ENCODE data around the gene TAF1D. TPM values are rescaled to one million over a fixed set of nuclear protein-coding genes. Genes with fewer than 3 reads are reported as not detected.

The TAF1D gene
- total RNA-seq, 2 experiments from 2014 or later, result 161 to 173 TPM

GRCh38 chr11:93743291-93743690, 2.0 kb upstream of the TAF1D start:
- Histone ChIP-seq H3K27ac (ENCODE audit: low read depth in 1 of 2, low read length in 2 of 2) (no peak overlapping the region), H3K4me3 (ENCODE audit: low read length) (no peak overlapping the region), H3K27me3 (ENCODE audit: control insufficient read depth in 1 of 2, insufficient read depth in 2 of 2, low read length in 2 of 2) (no peaks in the 10 kb centered on the region), H3K9me3 (ENCODE audit: control insufficient read depth in 1 of 2, insufficient read depth in 1 of 2, low read length in 2 of 2) (no peaks in the 10 kb centered on the region), H3K4me1 (ENCODE audit: insufficient read depth, low read length) (peaks cover 22% of the 10 kb centered on the region), H3K36me3 (ENCODE audit: insufficient read depth, low read length) (peaks cover 16% of the 10 kb centered on the region)
- CTCF ChIA-PET, result interaction anchor here (2.5 kb wide), 1 partner anchor 40 kb away, joined by 18 read pairs; the partner anchor contains the start of gene MED17
- POLR2A ChIA-PET, result interaction anchor here (0.6 to 3.3 kb wide), 3 partner anchors 18 to 64 kb away, joined by 3 to 149 read pairs (median 34); partner anchors contain the start of gene MED17
- intact Hi-C loops (cut with DNase I, micrococcal nuclease), result loop anchor here in 1 of 2 experiments (5.0 kb wide), 3 partner anchors 81 to 1229 kb away; partner anchors contain the start of genes ANKRD49, CEP295, CWC15 and KDM4D
- Mint-ChIP-seq H3K27ac (peak overlapping the region; percentile 98), H3K27me3 (no peaks in the 10 kb centered on the region), H3K36me3 (ENCODE audit: low read depth) (peaks cover 46% of the 10 kb centered on the region), H3K4me3 (peak overlapping the region; percentile 98), H3K4me1 (ENCODE audit: low read depth) (peaks cover 58% of the 10 kb centered on the region), H3K9me3 (no peaks in the 10 kb centered on the region)
- DNase-seq (peak in 1 of 14 experiments; percentile 25), ATAC-seq (ENCODE audit: poor library complexity) (no peak)
- no peak for TF ChIP-seq CTCF (IDR thresholded peaks at IDR 0.05)

GRCh38 chr11:93741882-93742226, 559 bp upstream of the TAF1D start:
- H3K36me3 Mint-ChIP-seq (ENCODE audit: low read depth), result peaks cover 53% of the 10 kb centered on the region

GRCh38 chr11:93740730-93741093, 583 bp downstream of the TAF1D start:
- Histone ChIP-seq H3K4me1 (ENCODE audit: insufficient read depth, low read length) (peaks cover 22% of the 10 kb centered on the region), H3K36me3 (ENCODE audit: insufficient read depth, low read length) (peaks cover 40% of the 10 kb centered on the region), H3K27me3 (ENCODE audit: control insufficient read depth in 1 of 2, insufficient read depth in 2 of 2, low read length in 2 of 2) (no peaks in the 10 kb centered on the region), H3K4me3 (ENCODE audit: low read length) (peak overlapping the region; percentile 88), H3K27ac (ENCODE audit: low read depth in 1 of 2, low read length in 2 of 2) (peak overlapping the region; percentile 95 to 97), H3K9me3 (ENCODE audit: control insufficient read depth in 1 of 2, insufficient read depth in 1 of 2, low read length in 2 of 2) (no peaks in the 10 kb centered on the region)
- DNase-seq, result peak; percentile 38 to 83 (median 50)
- ChIA-PET CTCF (interaction anchor here (1.0 to 2.5 kb wide), 6 partner anchors 9 to 57 kb away, joined by 3 to 18 read pairs (median 4); partner anchors contain the start of gene MED17), POLR2A (interaction anchor here (0.7 to 3.3 kb wide), 22 partner anchors 9 to 1491 kb away, joined by 3 to 149 read pairs (median 5); partner anchors contain the start of genes ANKRD49, CEP295, CWC15 and ENDOD1)
- TF ChIP-seq CTCF (IDR thresholded peaks at IDR 0.05), result no peak
- Mint-ChIP-seq H3K27me3 (no peaks in the 10 kb centered on the region), H3K9me3 (no peaks in the 10 kb centered on the region), H3K36me3 (ENCODE audit: low read depth) (peaks cover 64% of the 10 kb centered on the region), H3K4me1 (ENCODE audit: low read depth) (peaks cover 77% of the 10 kb centered on the region), H3K4me3 (peak overlapping the region; percentile 98), H3K27ac (peak overlapping the region; percentile 98)
- ATAC-seq (ENCODE audit: poor library complexity), result peak; percentile 43
- intact Hi-C loops (cut with DNase I, micrococcal nuclease), result loop anchor here (1.0 to 5.0 kb wide), 5 partner anchors 43 to 1232 kb away; partner anchors contain the start of genes ANKRD49 (in 1 of the 2), CEP295 (in 1 of the 2), CWC15 (in 1 of the 2) and KDM4D (in 1 of the 2)

More at GRCh38 chr11:93741882-93742226, 559 bp upstream of the TAF1D start:
- peaks cover 22% of the 10 kb centered on the region for H3K4me1 ChIP-seq (ENCODE audit: insufficient read depth, low read length)
- peak; percentile 22 for ATAC-seq (ENCODE audit: poor library complexity)
- no peak for TF ChIP-seq CTCF (IDR thresholded peaks at IDR 0.05)
- ChIA-PET POLR2A (interaction anchor here (0.6 to 3.3 kb wide), 28 partner anchors 10 to 1489 kb away, joined by 3 to 149 read pairs (median 4); partner anchors contain the start of genes ANKRD49, CEP295, CWC15 and ENDOD1), CTCF (interaction anchor here (1.1 to 2.5 kb wide), 4 partner anchors 12 to 55 kb away, joined by 3 to 18 read pairs (median 5); partner anchors contain the start of gene MED17)
- peak overlapping the region; percentile 88 for H3K4me3 ChIP-seq (ENCODE audit: low read length)
- intact Hi-C loops (cut with DNase I, micrococcal nuclease), result loop anchor here (1.0 to 5.0 kb wide), 5 partner anchors 41 to 1230 kb away; partner anchors contain the start of genes ANKRD49 (in 1 of the 2), CEP295 (in 1 of the 2), CWC15 (in 1 of the 2) and KDM4D (in 1 of the 2)
- H3K36me3 ChIP-seq (ENCODE audit: insufficient read depth, low read length), result peaks cover 30% of the 10 kb centered on the region
- no peaks in the 10 kb centered on the region for H3K9me3 ChIP-seq (ENCODE audit: control insufficient read depth in 1 of 2, insufficient read depth in 1 of 2, low read length in 2 of 2)
- no peaks in the 10 kb centered on the region for H3K9me3 Mint-ChIP-seq
- peak overlapping the region; percentile 98 for H3K27ac Mint-ChIP-seq
- H3K27me3 Mint-ChIP-seq, result no peaks in the 10 kb centered on the region
- H3K4me3 Mint-ChIP-seq, result peak overlapping the region; percentile 98
- H3K4me1 Mint-ChIP-seq (ENCODE audit: low read depth), result peaks cover 72% of the 10 kb centered on the region
- no peaks in the 10 kb centered on the region for H3K27me3 ChIP-seq (ENCODE audit: control insufficient read depth in 1 of 2, insufficient read depth in 2 of 2, low read length in 2 of 2)
- DNase-seq, result no peak
- H3K27ac ChIP-seq (ENCODE audit: low read depth in 1 of 2, low read length in 2 of 2), result peak overlapping the region; percentile 95 to 97

All from CD4-positive, alpha-beta T cell (primary cell).